Activated naive CD8-positive, alpha-beta T cell treated with anti-CD3 and anti-CD28 coated beads, Interleukin-2, amount 50 U/mL, for 16 hours (primary cell): ENCODE data around the gene OAF.

Experiments
- DNase-seq: peaks from one replicate; pipeline ENCODE4 v3.0.0-alpha.2; 2020; ENCODE audit warnings: low read depth, low spot score

Gene OAF

DNA sequence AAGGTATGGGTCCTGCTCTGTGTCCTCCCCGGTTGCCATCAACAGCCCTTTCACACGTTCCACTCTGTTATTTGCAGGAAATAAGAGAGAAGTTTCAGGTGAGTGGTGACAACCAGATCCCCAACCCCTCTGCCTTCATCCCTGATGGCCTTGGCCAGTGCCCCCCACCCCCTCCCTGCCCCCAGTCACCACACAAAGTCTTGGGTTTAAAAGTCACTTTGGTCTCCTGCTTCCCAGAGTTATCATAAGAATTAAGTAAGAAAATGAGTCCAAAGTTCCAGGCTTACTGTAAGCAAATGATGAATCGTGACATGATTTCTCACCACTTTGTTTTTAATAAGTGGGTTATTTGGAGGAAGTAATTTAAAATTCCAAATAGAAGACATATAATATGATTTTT, 9.2 kb upstream of the OAF start:
- no peak for DNase-seq

DNA sequence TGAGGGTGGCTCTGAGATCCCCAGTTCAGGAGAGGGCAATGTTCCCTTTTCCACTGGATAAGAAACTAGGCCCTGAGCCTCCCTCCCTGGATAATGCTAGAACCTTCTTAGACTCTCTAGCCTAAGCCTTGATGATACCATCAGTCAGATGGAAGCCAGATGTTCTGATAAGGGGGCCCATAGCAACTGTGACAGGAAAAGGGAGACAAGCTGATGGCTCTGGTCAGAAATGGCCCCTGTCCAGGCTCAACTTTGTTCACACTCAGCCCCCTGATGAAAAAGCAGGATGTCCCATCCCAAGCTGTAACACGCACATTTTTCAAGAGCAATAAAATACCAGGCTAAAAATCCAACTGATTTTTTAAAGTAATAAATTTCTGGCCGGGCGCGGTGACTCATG, 7.2 kb upstream of the OAF start:
- no peak for DNase-seq

DNA sequence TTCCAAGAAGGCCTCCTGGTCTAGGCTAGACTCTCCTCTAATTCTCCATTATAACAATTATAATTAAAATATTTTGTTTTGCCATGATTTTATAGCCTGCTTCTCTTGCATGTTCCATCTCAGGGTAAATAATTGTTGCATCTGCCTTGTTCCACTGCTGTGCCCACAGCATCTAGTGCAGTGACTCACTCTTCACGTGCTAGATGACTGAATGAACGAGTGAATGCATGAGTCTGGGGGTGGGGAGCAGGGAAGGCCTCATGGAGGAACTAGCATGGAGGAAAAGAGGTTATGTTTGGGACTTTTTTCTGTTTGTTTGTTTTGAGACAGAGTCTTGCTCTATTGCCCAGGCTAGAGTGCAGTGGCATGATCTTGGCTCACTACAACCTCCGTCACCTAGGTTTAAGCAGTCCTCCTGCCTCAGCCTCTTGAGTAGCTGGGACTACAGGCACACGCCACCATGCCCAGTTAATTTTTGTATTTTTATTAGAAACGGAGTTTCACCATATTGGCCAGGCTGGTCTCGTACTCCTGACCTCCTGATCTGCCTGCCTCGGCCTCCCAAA, 5.2 kb upstream of the OAF start:
- no peak for DNase-seq

DNA sequence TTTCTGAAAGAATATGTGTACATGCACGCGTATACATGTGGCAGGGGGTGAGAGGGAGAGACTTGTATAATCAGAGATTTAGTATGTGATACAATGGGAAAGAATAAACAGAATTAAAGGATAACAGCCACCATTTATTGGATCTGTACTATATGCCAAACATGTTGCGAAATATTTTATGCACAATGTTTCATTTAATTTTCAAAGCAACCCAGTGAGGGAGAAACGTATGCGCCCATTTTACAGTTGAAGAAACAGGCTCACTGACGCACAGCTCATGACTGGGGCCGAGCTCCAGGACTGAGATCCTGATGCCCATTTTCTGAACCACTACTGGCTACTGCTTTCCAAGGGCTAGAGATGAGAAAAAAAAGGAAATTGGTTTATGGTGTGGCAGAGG, 3.3 kb upstream of the OAF start:
- DNase-seq = no peak

DNA sequence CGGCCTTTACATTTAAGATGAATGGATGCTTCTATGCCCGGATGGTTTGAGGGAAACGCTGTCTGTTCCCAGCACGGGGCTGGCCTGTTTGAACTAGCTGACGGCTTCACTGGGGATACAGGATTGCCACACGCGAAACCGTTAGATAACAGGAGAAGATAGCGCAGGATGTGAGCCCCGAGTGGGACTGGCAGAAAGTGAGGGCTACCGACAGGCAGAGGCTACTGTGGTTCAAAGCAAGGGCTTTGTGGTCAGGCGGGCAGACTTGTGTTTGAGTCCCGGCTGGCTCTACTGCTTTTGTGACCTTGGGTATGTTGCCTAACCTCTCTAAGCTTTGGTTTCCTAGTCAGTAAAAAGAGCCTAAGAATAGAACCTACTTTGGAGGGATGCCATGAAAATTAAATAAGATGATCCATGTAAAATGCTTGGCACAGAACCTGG, 2.8 kb upstream of the OAF start:
- no peak for DNase-seq

DNA sequence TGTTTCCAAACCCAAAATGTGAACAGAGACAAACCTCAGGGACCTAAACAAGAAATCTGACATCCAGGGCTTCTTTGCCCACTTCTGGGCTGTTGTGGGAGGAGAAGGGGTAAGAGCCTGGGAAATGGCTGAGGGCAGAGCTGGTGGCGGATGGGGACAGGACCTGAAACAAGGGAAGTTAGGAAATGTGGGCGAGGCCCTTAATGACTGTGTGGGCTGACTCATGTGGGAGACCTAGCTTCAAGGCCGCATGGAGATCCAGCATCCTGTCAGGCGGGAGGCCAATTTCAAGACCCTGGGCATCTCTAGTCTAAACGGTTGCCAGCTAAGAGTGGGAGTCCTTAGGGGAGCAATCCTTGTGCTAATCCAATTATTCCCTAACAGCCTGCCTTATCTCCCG, 2.1 kb upstream of the OAF start:
- no peak for DNase-seq

DNA sequence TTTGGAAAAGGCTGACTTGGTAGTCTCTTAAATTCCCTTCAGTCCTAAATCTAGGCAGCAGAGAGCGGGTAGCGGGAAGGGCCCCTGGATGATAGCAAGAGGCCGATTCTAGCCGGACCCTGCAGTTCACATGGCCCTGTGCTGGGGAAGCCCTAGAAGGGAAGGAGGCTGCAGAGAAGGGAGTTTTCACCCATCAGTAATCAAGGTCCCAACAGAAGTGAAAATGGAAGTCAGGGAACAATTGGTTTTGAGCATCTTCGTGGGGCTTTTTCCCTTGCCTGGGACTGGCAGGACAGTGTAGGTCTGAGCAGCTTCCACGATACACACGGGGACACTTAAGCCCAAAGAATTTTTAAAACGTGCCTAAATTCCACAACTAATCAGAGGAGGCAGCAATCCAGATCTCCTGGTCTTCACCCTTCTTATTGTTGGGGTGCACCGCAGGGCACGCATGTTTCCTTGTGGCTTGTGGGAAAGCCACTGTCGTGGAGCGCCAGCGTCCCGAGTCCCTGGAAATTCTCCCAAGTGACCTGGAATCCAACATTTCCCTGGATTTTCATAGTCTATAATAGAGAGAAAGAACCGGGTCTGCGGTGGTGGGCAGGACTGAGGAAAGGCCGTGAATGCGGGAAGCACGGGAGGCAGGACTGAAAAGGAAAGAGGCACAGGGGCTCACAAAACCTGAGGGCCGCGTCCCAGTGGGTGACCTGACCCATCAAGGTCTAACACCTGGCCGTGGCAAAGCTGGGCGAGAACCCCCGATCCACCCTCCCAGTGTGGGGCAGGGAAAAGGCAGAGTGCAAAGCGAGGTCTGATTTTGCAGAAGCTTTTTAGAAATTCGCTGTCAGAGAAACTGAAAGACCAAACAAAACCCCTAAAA, 846 bp upstream of the OAF start:
- no peak for DNase-seq

DNA sequence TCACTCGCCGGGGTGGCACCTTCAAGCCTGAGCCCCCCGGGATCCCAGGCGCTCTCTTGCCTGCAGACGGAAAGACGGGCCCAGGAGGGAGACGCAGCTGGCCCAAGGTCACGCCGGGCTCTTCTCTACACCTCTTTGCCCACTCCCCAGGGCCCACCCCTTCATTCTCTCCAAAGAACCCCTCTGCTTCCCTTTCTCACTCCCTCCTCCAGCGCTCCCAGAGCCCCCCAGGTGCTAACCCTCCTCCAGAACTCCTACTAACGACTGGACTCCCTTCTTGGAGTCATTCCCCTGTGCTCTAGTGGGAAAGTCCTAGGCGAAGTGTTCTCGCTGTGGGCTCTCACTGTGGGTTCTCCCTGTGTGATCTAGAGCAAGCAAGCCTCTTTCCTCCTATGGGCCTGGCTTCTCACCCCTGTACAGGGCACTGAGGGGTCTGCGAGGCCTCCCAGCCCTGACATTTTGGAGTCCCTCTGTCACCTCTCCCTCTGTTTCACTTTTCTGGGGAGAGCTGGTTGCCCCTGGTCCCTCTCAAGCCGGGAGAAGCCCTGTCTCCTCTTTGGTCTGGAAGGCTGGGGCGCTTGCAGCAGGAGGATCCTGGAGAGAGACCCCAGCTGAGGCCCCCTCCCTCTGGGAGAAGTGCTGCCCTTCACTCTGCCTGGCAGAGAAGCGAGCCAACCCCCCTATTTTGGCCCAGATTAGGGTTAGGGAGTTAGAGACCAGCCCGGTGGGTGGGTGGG, 858 bp downstream of the OAF start:
- no peak for DNase-seq

DNA sequence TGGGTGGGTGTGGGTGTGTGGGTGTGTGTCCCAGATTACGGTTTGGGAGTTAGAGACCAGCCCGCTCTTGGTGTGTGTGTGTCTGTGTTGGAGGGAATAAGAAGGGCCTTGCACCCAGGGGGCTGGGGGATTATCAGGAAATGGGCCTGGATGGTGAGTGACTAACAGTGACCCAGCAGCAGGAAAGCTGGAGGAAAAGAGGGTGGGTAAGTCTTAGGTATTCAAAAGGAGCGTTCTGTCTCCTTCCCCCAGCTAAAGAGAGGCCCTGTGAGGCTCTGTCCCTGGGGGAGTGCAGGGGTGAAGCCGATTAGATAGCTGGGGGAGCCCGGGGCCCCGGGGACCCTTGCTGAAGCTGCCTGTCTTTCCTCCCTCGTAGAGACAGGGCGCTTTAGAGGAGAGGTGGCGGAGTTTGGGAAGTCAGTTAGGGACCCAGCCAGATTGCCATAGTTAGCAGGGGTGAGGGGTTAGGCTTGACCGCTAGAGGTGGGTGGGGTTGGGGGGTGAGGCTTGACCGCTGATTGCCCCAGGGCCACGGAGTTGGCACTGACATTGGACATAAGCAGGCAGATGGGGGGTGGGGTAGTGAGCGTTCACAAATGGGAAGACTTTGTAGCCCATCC, 1.5 kb downstream of the OAF start:
- no peak for DNase-seq

DNA sequence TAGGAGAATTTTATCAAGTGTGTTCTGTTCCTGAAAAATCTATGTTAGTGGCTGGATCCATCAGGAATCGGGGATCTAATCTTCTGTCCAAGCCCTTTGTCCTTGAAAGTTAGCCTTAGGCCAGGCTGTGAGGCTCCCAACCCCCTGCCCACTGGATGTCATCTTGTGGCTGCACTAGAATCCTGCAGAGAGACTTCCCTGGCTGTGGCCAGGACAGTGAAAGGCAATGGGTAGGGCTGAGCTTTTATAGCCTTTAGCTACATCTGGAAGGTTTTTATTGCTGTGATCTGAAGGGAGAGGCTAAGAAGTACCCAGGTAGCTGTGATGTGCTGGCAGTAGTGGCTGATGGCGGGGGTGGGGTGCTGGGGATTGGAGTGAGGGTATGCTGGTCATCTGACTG, 2.1 kb downstream of the OAF start:
- no peak for DNase-seq

DNA sequence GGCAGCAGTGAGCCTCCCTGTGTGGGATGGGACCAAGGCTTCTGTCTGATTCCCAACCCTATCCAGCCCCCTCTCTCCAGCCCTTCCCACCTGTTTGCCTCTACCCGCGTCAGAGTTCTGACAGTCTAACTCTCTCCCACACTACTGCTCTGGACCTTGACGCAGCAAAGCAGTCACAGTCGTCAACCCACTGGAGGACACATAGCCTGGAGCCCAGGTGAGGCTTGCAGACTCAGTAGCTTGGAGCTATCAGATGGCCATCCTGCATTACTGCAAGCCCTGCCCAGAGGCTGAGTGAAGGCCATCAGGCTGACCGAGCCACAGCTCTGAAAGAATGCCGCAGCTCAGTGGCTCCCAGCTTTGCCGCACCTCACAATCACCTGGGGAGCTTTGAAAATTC, 3.7 kb downstream of the OAF start:
- DNase-seq = no peak

DNA sequence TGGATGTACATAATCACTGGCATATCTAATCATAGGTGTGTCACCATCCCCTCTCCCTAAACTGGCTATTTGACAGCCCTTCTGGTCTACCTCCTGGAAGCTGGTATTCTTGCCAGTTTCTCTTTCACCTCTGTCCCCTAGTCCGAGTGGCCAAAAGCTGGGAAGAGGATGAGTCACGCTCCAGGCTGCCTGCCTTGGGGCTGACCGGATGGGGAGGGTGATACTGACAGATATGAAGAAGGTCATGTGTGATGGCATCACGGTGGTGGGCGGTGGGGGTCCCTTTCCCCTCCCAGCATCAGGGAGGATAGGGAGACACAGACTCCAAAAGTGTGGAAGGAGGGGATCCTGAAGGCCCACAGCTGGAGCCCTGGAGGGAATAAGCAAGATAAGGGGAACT, 4.8 kb downstream of the OAF start:
- DNase-seq = no peak

DNA sequence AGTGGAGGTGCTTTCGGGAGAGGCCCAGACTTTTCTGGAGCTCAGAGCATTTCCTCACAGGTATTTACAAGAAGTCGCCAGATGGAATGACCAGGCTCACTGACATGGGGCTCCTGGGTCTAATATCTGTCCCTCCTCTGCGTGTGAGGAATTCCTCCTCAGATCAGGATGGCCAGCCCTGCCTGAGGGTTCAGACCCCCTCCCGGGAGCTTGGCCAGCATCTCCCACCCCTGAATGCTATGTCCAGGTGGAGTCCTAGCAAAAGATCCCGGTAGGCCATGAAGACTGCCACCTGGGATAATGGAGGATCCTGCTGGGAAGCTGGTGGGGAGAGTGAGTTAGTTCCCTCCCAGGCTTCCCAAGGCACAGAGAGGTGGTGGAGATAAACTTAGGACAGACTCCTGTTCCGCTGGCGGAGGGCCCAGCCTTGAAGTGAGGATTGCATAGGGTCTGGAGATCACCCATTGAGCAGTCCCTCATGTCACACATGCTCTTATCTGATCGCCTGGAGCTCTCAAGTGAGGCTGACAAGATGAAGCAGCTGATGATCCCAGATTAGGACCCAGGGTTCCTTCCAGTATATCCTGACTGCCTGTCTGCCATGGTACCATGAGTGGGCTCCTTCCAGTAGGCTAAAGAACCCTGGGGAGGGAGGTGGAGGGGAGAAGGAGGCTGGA, 5.7 kb downstream of the OAF start:
- DNase-seq = no peak

DNA sequence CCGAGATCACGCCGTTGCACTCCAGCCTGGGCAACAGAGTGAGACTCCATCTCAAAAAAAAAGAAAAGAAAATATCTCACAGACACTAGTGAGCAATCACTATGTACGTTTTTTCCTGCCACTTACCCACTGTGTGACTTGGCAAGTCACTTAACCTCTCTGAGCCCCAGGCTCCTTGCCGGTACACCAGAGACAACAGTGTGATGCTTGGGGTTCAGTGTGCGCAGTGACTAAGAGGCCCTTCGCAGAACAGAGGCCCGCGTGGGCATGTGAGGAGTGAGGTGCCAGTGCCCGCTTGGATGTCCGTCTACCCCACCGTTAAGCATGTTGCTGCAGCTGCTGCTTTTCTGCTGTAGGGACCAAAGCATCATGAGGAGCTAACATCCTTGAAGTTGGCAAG, 6.7 kb downstream of the OAF start:
- DNase-seq = no peak

DNA sequence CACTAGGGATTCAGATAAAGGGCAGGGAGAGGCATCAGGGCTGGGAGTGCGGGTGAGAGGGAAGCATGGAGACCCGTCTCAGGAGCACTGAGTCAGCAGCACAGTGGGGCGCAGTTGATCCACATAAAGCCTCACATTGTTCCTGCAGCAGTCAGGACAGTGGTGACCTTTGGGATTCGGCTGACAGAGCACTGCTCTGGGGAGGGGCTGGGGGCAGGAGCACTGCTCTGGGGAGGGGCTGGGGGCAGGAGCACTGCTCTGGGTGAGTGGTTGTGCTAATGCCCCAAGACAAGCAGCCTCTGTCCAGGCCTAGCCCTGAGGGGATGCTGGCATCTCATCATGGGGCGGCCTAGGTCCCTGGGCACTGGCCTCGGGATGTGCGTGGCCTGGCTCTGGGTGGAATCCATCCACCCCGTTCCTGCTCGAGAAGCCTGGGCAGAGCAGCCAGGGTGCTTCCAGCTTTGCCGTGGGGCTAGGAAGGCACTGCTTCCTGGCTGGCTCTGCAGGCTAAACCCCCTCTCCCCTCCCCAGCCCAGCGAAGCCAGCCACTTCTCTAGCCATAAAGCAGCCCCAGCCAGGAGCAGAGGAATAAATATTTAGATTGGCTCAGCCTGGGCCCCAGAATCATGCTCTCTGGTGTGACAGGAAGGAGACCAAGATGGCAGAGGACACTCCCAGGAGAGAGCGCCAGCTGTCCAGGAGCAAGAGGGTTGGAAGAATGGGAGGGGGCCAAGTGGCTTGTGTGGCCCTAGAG, 7.3 kb downstream of the OAF start:
- no peak for DNase-seq

DNA sequence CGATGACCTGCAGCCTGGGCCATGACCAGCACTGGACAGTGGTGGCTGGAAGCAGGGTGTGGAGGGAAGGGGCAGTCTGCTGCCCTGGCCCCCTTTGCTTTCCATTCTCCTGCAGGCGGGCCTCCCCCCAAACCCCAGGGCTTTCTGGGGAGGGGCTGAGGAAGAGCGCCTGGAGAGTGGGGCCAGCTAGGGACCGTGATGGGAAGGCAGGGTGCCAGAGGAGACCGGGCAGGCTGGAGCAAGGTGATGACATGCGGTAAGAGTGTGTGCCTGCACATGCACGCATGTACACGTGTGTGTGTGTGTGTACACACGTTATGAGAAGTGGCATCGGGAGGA, 7.8 kb downstream of the OAF start:
- DNase-seq = no peak

DNA sequence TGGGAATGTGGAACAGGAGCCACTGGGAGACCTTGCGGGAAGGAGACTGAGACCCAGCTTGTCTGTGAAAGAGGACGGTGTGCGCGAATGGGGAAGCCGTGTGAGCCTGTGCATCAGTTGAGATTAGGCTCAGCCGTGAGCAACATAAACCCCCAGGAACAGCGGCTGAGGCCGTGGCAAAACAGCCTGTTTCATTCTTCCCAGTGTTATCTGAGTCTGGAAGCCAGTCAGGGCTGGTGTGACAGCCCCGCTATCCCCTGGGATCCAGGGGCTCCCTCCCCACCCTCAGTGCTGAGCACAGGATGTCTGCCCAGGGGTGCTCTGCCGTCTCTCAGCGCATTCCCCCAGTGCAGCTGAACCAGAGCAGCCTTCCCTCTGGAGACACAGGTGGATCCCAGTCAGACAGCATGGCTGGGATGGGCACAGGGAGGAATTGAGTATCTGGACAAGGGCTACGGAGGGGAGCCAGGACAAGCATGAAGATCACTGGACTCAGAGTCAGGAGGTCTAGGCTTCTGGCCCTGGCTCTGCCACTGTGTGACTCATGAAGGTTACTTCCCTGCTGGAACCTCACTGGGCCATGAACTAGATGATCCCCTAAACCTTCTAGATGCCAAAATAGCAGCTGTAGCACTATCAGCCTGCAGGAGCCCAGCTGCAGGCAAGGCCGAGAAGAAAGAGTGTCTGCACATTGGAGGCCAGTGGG, 8.6 kb downstream of the OAF start:
- no peak for DNase-seq

DNA sequence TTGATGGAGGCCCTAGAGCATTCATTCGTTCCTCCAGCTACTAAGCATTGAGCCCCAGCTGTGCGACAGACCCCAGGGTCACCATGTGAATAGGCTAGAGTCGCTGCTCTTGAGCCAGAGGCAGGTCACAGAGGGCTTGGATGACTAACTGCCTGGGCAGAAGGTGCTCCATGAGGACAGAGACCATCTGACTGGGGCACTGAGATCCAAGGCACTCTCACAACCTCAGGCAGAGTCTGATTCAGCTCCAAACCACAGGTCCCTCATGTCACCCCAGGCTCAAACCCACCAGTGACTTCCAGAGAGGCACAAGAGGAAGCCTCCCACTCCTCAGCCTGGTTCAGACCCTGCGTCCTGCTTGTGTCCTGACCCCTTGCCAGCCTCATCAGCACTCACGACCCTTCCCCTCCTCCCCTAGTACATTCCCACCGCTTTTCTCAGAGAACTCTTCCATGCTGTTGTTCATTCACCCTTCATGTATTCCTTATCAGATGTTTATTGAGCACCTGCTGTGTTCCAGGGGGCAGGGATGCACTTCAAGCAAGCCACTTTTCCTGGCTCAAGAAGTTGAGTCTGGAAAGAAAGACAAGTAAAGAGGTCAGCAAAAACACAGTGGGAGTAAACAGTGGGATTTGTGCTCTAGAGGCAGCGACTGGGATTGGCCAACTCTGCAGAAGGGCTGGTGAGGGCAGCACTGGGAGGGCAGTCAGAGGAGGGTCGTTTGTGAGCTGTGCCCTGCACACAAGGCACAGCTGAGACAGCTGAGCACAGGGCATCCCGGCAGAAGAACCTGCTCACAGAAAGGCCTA, 9.3 kb downstream of the OAF start:
- DNase-seq = no peak

DNA sequence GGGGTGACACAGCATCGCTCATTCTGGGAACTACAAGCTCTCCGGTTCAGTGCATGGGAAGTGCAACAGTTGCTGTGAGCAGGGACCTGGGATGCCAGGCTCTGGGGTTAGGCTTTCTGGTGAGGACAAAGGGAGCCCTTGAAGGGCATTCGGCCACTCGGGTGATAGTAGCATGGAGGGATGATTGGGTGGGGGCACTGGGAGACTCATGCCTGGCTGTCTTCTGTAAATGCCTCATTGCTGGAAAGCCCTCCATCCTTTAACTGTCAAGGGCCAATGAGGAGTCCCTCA, 9.9 kb downstream of the OAF start:
- no peak for DNase-seq
